ENCODE measurements around the gene CTLA4.

CTLA4 gene

GRCh38 chr2:203867561-203868200, at the start of gene CTLA4:
Gene CTLA4, plus strand, starts transcription at chr2:203867771. Its CDS starts 172 bp downstream, at chr2:203867943.
- DNase-seq (ENCODE audit: low read depth): no peak

GRCh38 chr2:203818656-203819055, 48.9 kb upstream of the CTLA4 start:
- no peak for DNase-seq (ENCODE audit: low read depth)

- no peak for DNase-seq (ENCODE audit: low read depth)
Observed at GRCh38 chr2:203819434-203820133, 48.0 kb upstream of the CTLA4 start.

- no peak for DNase-seq (ENCODE audit: low read depth)
Observed at GRCh38 chr2:203820969-203821368, 46.6 kb upstream of the CTLA4 start.

GRCh38 chr2:203822240-203822639, 45.3 kb upstream of the CTLA4 start:
- no peak for DNase-seq (ENCODE audit: low read depth)

GRCh38 chr2:203823173-203823572, 44.4 kb upstream of the CTLA4 start:
- DNase-seq (ENCODE audit: low read depth): no peak

- no peak for DNase-seq (ENCODE audit: low read depth)
Observed at GRCh38 chr2:203824057-203824456, 43.5 kb upstream of the CTLA4 start.

- no peak for DNase-seq (ENCODE audit: low read depth)
Observed at GRCh38 chr2:203824603-203825002, 43.0 kb upstream of the CTLA4 start.

- no peak for DNase-seq (ENCODE audit: low read depth)
Observed at GRCh38 chr2:203826704-203827103, 40.9 kb upstream of the CTLA4 start.

- no peak for DNase-seq (ENCODE audit: low read depth)
Observed at GRCh38 chr2:203830304-203831055, 37.1 kb upstream of the CTLA4 start.

- DNase-seq (ENCODE audit: low read depth): no peak
Observed at GRCh38 chr2:203835420-203835819, 32.2 kb upstream of the CTLA4 start.

- no peak for DNase-seq (ENCODE audit: low read depth)
Observed at GRCh38 chr2:203835892-203836800, 31.4 kb upstream of the CTLA4 start.

- no peak for DNase-seq (ENCODE audit: low read depth)
Observed at GRCh38 chr2:203840655-203841205, 26.8 kb upstream of the CTLA4 start.

- DNase-seq (ENCODE audit: low read depth): no peak
Observed at GRCh38 chr2:203841654-203842053, 25.9 kb upstream of the CTLA4 start.

GRCh38 chr2:203842373-203842772, 25.2 kb upstream of the CTLA4 start:
- no peak for DNase-seq (ENCODE audit: low read depth)

- no peak for DNase-seq (ENCODE audit: low read depth)
Observed at GRCh38 chr2:203846490-203847105, 21.0 kb upstream of the CTLA4 start.

GRCh38 chr2:203849010-203849409, 18.6 kb upstream of the CTLA4 start:
- no peak for DNase-seq (ENCODE audit: low read depth)

- DNase-seq (ENCODE audit: low read depth): no peak
Observed at GRCh38 chr2:203852760-203853159, 14.8 kb upstream of the CTLA4 start.

GRCh38 chr2:203853271-203853670, 14.3 kb upstream of the CTLA4 start:
- no peak for DNase-seq (ENCODE audit: low read depth)

GRCh38 chr2:203853722-203854121, 13.8 kb upstream of the CTLA4 start:
- DNase-seq (ENCODE audit: low read depth): no peak

- no peak for DNase-seq (ENCODE audit: low read depth)
Observed at GRCh38 chr2:203855274-203855673, 12.3 kb upstream of the CTLA4 start.
